ENCODE results near the gene PARN. TPM values are rescaled to one million over a fixed set of nuclear protein-coding genes. Genes with fewer than 3 reads are reported as not detected.

Gene PARN
- total and polyA plus RNA-seq, 2 experiments from 2014 or later = 35.0 to 35.4 TPM

DNA sequence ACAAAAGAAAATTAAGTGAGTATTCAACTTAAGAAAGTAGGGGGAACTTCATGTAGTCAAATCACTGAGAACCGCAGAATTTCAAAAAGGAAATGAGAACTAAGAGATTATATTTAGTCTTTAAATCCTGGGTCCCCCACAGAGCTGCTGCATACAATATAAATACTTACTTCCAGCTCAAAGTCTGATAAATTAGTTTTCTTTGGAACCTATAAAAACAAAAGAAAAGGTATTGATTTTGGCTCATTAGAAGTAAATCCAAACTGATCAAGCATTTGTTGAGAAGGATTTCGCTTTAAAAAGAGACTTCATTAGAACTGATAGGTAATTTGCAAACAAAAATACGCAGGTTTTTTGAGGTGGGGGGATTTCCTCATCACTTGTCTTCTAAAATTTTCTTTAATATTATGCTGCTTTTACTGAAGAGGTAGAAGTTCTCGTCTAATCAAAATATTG lies 21.9 kb downstream of the PARN start:
- no peak overlapping the region for H3K4me3 ChIP-seq
- H3K9me2 ChIP-seq (ENCODE audit: insufficient read depth) = no peaks in the 10 kb centered on the region
- H4K20me1 ChIP-seq (ENCODE audit: insufficient read depth) = no peaks in the 10 kb centered on the region
- DNase-seq = no peak
- no peaks in the 10 kb centered on the region for H3K9me3 ChIP-seq (ENCODE audit: low read depth)
- peaks cover 48% of the 10 kb centered on the region for H3K36me3 ChIP-seq (ENCODE audit: low read depth)
- H3K4me1 ChIP-seq (ENCODE audit: insufficient read depth) = no peaks in the 10 kb centered on the region
- no peak for TF ChIP-seq EZH2 (IDR thresholded peaks at IDR 0.05; ENCODE audit: insufficient read depth, poor library complexity, severe bottlenecking)
- TF ChIP-seq EZH2phosphoT487 (IDR thresholded peaks at IDR 0.05; ENCODE audit: insufficient read depth, low read depth) = no peak
- H3F3A ChIP-seq (ENCODE audit: insufficient read depth) = no peaks in the 10 kb centered on the region; the same call in 1 of the 2 replicates
- no peak overlapping the region for H3K4me2 ChIP-seq (ENCODE audit: unreplicated experiment)
- H2AFZ ChIP-seq = no peak overlapping the region
- H3K27ac ChIP-seq = no peak overlapping the region
- no peak overlapping the region for H3K9ac ChIP-seq
- no peaks in the 10 kb centered on the region for H3K79me2 ChIP-seq (ENCODE audit: insufficient read depth)
- 97 to 99% methylated on average over 4 of the region's 4 CpGs for WGBS, 2 experiments (ENCODE audit: low coverage in 1 of 2, low lambda C conversion rate in 2 of 2, missing lambda C conversion rate in 2 of 2)
- in situ Hi-C loops (cut with MboI) = no loop called here
- H3K27me3 ChIP-seq (replicated peaks; ENCODE audit: insufficient read depth) = no peaks in the 10 kb centered on the region

DNA sequence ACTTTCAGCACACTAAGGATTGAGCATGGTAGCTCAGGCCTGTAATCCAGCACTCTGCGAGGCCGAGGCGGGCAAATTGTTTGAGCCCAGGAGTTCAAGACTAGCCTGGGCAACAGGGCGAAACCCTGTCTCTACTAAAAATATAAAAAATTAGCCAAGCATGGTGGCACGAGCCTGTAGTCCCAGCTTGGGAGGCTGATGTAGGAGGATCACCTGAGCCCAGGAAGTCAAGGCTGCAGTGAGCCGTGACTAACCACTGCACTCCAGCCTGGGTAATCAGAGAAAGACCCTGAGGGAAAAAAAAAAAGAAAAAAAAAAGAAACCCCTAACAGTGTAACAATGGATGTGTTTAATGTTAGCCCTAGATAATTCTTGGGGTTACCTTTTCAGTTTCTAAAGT lies 24.0 kb downstream of the PARN start:
- Histone ChIP-seq H3K4me3 (no peak overlapping the region), H3K9me3 (ENCODE audit: low read depth) (no peaks in the 10 kb centered on the region), H3K27me3 (replicated peaks; ENCODE audit: insufficient read depth) (no peaks in the 10 kb centered on the region), H2AFZ (no peak overlapping the region), H3K9me2 (ENCODE audit: insufficient read depth) (no peaks in the 10 kb centered on the region), H3K36me3 (ENCODE audit: low read depth) (peaks cover 48% of the 10 kb centered on the region), H4K20me1 (ENCODE audit: insufficient read depth) (no peaks in the 10 kb centered on the region), H3K9ac (no peak overlapping the region), H3K4me2 (ENCODE audit: unreplicated experiment) (no peak overlapping the region), H3F3A (ENCODE audit: insufficient read depth) (no peaks in the 10 kb centered on the region; the same call in 1 of the 2 replicates), H3K27ac (no peak overlapping the region), H3K4me1 (ENCODE audit: insufficient read depth) (no peaks in the 10 kb centered on the region), H3K79me2 (ENCODE audit: insufficient read depth) (no peaks in the 10 kb centered on the region)
- no peak for DNase-seq
- no peak for TF ChIP-seq EZH2phosphoT487 (IDR thresholded peaks at IDR 0.05; ENCODE audit: insufficient read depth, low read depth)
- TF ChIP-seq EZH2 (IDR thresholded peaks at IDR 0.05; ENCODE audit: insufficient read depth, poor library complexity, severe bottlenecking) = no peak
- 92 to 93% methylated on average over 6 of the region's 6 CpGs for WGBS, 2 experiments (ENCODE audit: low coverage in 1 of 2, low lambda C conversion rate in 2 of 2, missing lambda C conversion rate in 2 of 2)
- in situ Hi-C loops (cut with MboI) = no loop called here

DNA sequence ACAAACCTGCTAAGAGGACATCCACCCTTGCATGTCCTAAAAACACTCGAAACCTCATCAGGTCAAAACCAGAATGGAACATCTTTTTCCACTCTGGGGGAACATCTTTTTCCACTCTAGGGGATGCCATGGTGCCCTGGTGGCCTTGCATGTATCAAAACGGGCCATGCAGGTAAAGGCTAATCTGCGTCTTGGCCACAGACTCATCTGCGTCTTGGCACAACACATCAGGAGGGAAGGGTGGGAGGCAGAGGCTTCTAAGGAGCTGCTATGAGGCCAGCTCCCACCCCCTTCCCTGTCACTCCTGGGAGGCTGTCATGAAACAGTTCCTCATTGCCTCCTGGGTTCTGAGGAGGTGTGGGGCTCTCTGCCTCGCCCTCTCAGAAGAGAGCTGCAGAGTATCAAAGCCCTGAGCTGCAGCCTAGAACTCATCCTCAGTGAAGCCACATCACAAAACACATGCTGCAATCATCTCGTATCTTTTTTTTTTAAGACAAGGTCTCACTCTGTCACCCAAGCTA lies 27.6 kb downstream of the PARN start:
- H3K36me3 ChIP-seq (ENCODE audit: low read depth) = peaks cover 38% of the 10 kb centered on the region
- no peaks in the 10 kb centered on the region for H3K27me3 ChIP-seq (replicated peaks; ENCODE audit: insufficient read depth)

GRCh38 chr16:14600164-14600563 lies 29.9 kb downstream of the PARN start:
- in situ Hi-C loops (cut with MboI) = no loop called here
- Histone ChIP-seq H2AFZ (no peak overlapping the region), H3K9me2 (ENCODE audit: insufficient read depth) (no peaks in the 10 kb centered on the region), H3K9ac (no peak overlapping the region), H3K36me3 (ENCODE audit: low read depth) (peaks cover 20% of the 10 kb centered on the region), H4K20me1 (ENCODE audit: insufficient read depth) (no peaks in the 10 kb centered on the region), H3K27me3 (replicated peaks; ENCODE audit: insufficient read depth) (no peaks in the 10 kb centered on the region), H3K9me3 (ENCODE audit: low read depth) (no peaks in the 10 kb centered on the region), H3K4me2 (ENCODE audit: unreplicated experiment) (no peak overlapping the region), H3K4me1 (ENCODE audit: insufficient read depth) (no peaks in the 10 kb centered on the region), H3F3A (ENCODE audit: insufficient read depth) (no peaks in the 10 kb centered on the region; the same call in 1 of the 2 replicates), H3K27ac (no peak overlapping the region), H3K79me2 (ENCODE audit: insufficient read depth) (no peaks in the 10 kb centered on the region), H3K4me3 (no peak overlapping the region)
- WGBS, 2 experiments (ENCODE audit: low coverage in 1 of 2, low lambda C conversion rate in 2 of 2, missing lambda C conversion rate in 2 of 2) = 42 to 45% methylated on average over 2 of the region's 2 CpGs
- TF ChIP-seq EZH2phosphoT487 (IDR thresholded peaks at IDR 0.05; ENCODE audit: insufficient read depth, low read depth) (no peak), EZH2 (IDR thresholded peaks at IDR 0.05; ENCODE audit: insufficient read depth, poor library complexity, severe bottlenecking) (no peak)
- peak; percentile 54 for DNase-seq

More for the DNA sequence above, 27.6 kb downstream of the PARN start:
- no peaks in the 10 kb centered on the region for H3K4me1 ChIP-seq (ENCODE audit: insufficient read depth)
- no peak for DNase-seq
- 87 to 93% methylated on average over 6 of the region's 6 CpGs for WGBS, 2 experiments (ENCODE audit: low coverage in 1 of 2, low lambda C conversion rate in 2 of 2, missing lambda C conversion rate in 2 of 2)
- no peaks in the 10 kb centered on the region for H3K9me2 ChIP-seq (ENCODE audit: insufficient read depth)
- H3K27ac ChIP-seq = no peak overlapping the region
- no peak overlapping the region for H3K4me2 ChIP-seq (ENCODE audit: unreplicated experiment)
- in situ Hi-C loops (cut with MboI) = no loop called here
- H2AFZ ChIP-seq = no peak overlapping the region
- no peak overlapping the region for H3K4me3 ChIP-seq
- no peaks in the 10 kb centered on the region for H3K79me2 ChIP-seq (ENCODE audit: insufficient read depth)
- no peaks in the 10 kb centered on the region; the same call in 1 of the 2 replicates for H3F3A ChIP-seq (ENCODE audit: insufficient read depth)
- no peak overlapping the region for H3K9ac ChIP-seq
- H3K9me3 ChIP-seq (ENCODE audit: low read depth) = no peaks in the 10 kb centered on the region
- no peaks in the 10 kb centered on the region for H4K20me1 ChIP-seq (ENCODE audit: insufficient read depth)
- no peak for TF ChIP-seq EZH2phosphoT487 (IDR thresholded peaks at IDR 0.05; ENCODE audit: insufficient read depth, low read depth)
- no peak for TF ChIP-seq EZH2 (IDR thresholded peaks at IDR 0.05; ENCODE audit: insufficient read depth, poor library complexity, severe bottlenecking)
